NOMO-1 treated with dmso at 0.1 percent for 144 hours (cell line): ENCODE measurements around the gene DDX1.
"Not testable (repeated sequence)": the region's sequence is repeated elsewhere in the genome, so short reads cannot be mapped to it uniquely, and the experiment has no call there.

Experiments used
- DNase-seq: peaks from one replicate; lab custom pipeline; 2025; ENCODE audit not compliant: unreplicated experiment; lab: John Stamatoyannopoulos, UW

Gene DDX1

GRCh38 chr2:15591692-15592463 is at the start of gene DDX1:
DDX1 (plus strand) TSS chr2:15591868; CDS start chr2:15591934, 66 bp downstream.
- DNase-seq, result peak; percentile 64

- not testable (repeated sequence) for DNase-seq
These were observed 49.4 kb upstream of the DDX1 start for GRCh38 chr2:15542269-15542668.

- no peak for DNase-seq
These were observed 48.6 kb upstream of the DDX1 start for GRCh38 chr2:15543053-15543452.

- DNase-seq, result no peak
These were observed 48.1 kb upstream of the DDX1 start for GRCh38 chr2:15543541-15543940.

GRCh38 chr2:15544227-15544626 is 47.4 kb upstream of the DDX1 start:
- DNase-seq, result no peak

- no peak for DNase-seq
These were observed 45.2 kb upstream of the DDX1 start for GRCh38 chr2:15546297-15547098.

- no peak for DNase-seq
These were observed 44.4 kb upstream of the DDX1 start for GRCh38 chr2:15547115-15547876.

GRCh38 chr2:15548974-15549373 is 42.7 kb upstream of the DDX1 start:
- DNase-seq, result no peak

- no peak for DNase-seq
These were observed 38.1 kb upstream of the DDX1 start for GRCh38 chr2:15553519-15553918.

- DNase-seq, result no peak
These were observed 37.7 kb upstream of the DDX1 start for GRCh38 chr2:15553951-15554350.

GRCh38 chr2:15554525-15555218 is 37.0 kb upstream of the DDX1 start:
- no peak for DNase-seq

- no peak for DNase-seq
These were observed 35.9 kb upstream of the DDX1 start for GRCh38 chr2:15555760-15556193.

- DNase-seq, result no peak
These were observed 35.2 kb upstream of the DDX1 start for GRCh38 chr2:15556311-15556930.

- DNase-seq, result no peak
These were observed 33.8 kb upstream of the DDX1 start for GRCh38 chr2:15557887-15558311.

- no peak for DNase-seq
These were observed 32.1 kb upstream of the DDX1 start for GRCh38 chr2:15559379-15560139.

GRCh38 chr2:15560140-15560987 is 31.3 kb upstream of the DDX1 start:
- no peak for DNase-seq

- peak; percentile 67 for DNase-seq
These were observed 30.6 kb upstream of the DDX1 start, which contains the start of gene NBAS for GRCh38 chr2:15560988-15561573. NBAS (minus strand) TSS chr2:15561334; CDS start chr2:15561304, 30 bp downstream.
